ENCODE data around the gene DISP1. TPM values are rescaled to one million over a fixed set of nuclear protein-coding genes. Genes with fewer than 3 reads are reported as not detected.
A peak's percentile ranks its signal among the peaks of the same experiment; 100 is the strongest.

The DISP1 gene
- total RNA-seq, 1 donor from 2014 or later, result 0.53 TPM

DNA sequence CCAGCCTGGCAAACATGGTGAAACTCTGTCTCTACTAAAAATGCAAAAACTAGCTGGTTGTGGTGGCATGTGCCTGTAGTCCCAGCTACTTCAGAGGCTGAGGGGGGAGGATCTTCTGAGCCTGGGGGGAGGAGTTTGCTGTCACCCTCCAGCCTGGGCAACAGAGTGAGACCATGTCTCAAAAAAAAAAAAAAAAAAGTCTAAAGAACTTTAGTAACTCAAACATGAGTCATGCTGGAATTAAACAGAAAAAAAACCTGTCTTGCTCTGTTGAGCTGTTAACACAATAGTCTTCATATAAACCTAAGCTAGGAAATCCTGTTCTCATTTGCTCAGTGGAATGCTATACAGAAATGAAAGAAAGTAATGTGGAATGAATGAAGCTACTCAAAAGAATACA is 16.7 kb upstream of the DISP1 start:
- DNase-seq (ENCODE audit: low read depth) (peak; percentile 84), FAIRE-seq (no peak)
- TF ChIP-seq, protein P1, sequence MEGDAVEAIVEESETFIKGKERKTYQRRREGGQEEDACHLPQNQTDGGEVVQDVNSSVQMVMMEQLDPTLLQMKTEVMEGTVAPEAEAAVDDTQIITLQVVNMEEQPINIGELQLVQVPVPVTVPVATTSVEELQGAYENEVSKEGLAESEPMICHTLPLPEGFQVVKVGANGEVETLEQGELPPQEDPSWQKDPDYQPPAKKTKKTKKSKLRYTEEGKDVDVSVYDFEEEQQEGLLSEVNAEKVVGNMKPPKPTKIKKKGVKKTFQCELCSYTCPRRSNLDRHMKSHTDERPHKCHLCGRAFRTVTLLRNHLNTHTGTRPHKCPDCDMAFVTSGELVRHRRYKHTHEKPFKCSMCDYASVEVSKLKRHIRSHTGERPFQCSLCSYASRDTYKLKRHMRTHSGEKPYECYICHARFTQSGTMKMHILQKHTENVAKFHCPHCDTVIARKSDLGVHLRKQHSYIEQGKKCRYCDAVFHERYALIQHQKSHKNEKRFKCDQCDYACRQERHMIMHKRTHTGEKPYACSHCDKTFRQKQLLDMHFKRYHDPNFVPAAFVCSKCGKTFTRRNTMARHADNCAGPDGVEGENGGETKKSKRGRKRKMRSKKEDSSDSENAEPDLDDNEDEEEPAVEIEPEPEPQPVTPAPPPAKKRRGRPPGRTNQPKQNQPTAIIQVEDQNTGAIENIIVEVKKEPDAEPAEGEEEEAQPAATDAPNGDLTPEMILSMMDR (IDR thresholded peaks at IDR 0.05; ENCODE audit: insufficient read depth, low read length, severe bottlenecking), result no peak

DNA sequence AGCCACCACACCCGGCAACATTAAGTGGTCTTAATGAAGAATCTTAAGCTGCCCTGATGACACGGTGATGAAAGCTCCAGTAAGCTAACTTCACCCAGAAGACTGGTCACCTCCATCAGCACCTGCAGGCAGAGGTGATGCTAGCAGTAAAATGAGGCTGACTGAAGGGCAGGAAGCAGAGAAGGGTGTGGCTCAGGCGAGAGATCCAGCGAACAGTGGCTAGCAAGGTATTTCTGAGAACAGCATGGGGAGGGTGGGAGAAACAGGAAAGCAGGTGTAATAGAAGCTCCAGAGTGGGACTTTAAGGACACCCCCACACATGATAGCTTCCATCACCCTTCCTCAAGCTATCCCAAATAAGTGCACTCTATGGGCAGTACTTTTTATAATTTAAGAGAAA is 15.9 kb upstream of the DISP1 start:
- no peaks in the 10 kb centered on the region for H3K36me3 ChIP-seq (ENCODE audit: control insufficient read depth, insufficient read depth, low read length)
- FAIRE-seq, result no peak
- TF ChIP-seq, protein P1 (IDR thresholded peaks at IDR 0.05; ENCODE audit: insufficient read depth, low read length, severe bottlenecking), result no peak
- no peaks in the 10 kb centered on the region for H3K27me3 ChIP-seq (ENCODE audit: control insufficient read depth, insufficient read depth, low read length)
- no peak for DNase-seq (ENCODE audit: low read depth)
- H3K4me3 ChIP-seq (ENCODE audit: low read depth, low read length), result no peak overlapping the region

More for the DNA sequence above, 16.7 kb upstream of the DISP1 start:
- no peaks in the 10 kb centered on the region for H3K36me3 ChIP-seq (ENCODE audit: control insufficient read depth, insufficient read depth, low read length)
- no peak overlapping the region for H3K4me3 ChIP-seq (ENCODE audit: low read depth, low read length)
- no peaks in the 10 kb centered on the region for H3K27me3 ChIP-seq (ENCODE audit: control insufficient read depth, insufficient read depth, low read length)

DNA sequence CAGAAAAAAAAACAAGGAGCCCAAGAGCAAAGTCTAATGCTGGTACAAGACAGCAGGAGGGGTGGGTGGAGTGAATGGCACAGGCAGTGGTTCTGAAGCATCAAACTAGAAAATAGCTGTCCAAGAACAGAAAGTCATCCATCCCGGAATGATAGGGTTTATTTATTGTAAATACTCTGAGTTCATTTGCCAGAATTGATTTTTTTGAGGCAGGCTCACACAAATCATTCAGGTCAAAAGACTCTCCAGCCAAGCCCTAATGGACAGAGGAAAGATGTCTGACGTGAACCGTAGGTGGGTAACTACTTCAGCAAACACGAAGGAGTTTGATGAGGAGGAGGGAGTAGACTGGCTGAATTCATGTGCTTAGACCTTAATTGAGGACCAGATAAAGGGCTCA is 13.8 kb upstream of the DISP1 start:
- TF ChIP-seq, protein P1 (IDR thresholded peaks at IDR 0.05; ENCODE audit: insufficient read depth, low read length, severe bottlenecking), result no peak
- Histone ChIP-seq H3K27me3 (ENCODE audit: control insufficient read depth, insufficient read depth, low read length) (no peaks in the 10 kb centered on the region), H3K36me3 (ENCODE audit: control insufficient read depth, insufficient read depth, low read length) (no peaks in the 10 kb centered on the region), H3K4me3 (ENCODE audit: low read depth, low read length) (no peak overlapping the region)
- FAIRE-seq (no peak), DNase-seq (ENCODE audit: low read depth) (no peak)

DNA sequence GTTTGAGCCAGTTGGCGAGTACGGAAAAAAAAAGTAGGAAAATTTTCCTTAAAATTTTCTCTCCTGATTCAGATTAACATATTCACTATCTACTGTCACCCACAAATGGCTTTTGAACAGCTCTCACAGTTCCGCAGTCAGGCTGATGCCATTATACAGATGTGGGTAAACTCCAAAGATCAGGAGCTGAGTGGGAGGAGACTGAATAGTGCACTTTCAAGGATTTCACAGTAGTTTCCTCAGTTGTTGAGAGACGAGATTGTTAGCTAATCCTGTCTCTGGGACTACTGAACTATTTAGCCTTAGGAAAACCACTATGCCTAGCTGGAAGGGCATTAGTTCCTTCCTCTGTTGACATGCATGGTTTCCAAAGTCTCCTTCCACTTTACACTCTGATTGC is 3.2 kb upstream of the DISP1 start:
- no peaks in the 10 kb centered on the region for H3K27me3 ChIP-seq (ENCODE audit: control insufficient read depth, insufficient read depth, low read length)
- H3K4me3 ChIP-seq (ENCODE audit: low read depth, low read length), result no peak overlapping the region
- TF ChIP-seq, protein P1 (IDR thresholded peaks at IDR 0.05; ENCODE audit: insufficient read depth, low read length, severe bottlenecking), result no peak
- FAIRE-seq (no peak), DNase-seq (ENCODE audit: low read depth) (no peak)
- no peaks in the 10 kb centered on the region for H3K36me3 ChIP-seq (ENCODE audit: control insufficient read depth, insufficient read depth, low read length)

DNA sequence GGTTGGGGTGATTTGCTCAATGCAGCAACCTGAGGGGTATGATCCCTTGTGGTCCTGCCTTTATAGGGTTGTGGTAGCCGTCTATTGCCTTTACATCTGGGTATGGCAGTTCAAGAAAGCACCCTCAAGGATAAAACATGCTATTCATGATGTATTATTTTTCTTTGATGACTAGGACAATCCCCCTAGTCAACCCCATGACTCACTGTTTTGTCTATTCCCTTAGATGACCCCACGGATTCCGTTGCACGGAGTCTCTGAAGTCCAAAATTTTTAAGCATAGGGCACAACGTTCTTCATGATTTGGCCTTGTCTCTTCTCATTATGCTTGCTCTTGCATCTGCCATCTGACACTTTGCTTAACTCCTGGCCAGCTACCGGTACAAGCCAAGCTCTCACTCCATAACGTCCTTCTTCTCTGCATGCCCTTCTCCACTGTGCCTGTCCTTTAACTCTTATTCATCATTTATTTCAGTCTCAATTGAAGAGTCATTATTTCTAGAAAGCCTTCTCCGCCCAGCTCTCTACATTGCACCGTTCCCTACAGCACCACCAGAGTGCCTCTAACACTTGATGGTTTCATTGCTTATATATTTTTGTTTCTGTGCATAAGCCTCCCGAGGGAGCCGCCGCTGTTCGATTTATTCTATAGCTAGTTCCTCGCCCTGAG is 838 bp upstream of the DISP1 start:
- Histone ChIP-seq H3K36me3 (ENCODE audit: control insufficient read depth, insufficient read depth, low read length) (no peaks in the 10 kb centered on the region), H3K4me3 (ENCODE audit: low read depth, low read length) (no peak overlapping the region), H3K27me3 (ENCODE audit: control insufficient read depth, insufficient read depth, low read length) (no peaks in the 10 kb centered on the region)
- DNase-seq (ENCODE audit: low read depth), result no peak
- TF ChIP-seq, protein P1 (IDR thresholded peaks at IDR 0.05; ENCODE audit: insufficient read depth, low read length, severe bottlenecking), result no peak
- no peak for FAIRE-seq

DNA sequence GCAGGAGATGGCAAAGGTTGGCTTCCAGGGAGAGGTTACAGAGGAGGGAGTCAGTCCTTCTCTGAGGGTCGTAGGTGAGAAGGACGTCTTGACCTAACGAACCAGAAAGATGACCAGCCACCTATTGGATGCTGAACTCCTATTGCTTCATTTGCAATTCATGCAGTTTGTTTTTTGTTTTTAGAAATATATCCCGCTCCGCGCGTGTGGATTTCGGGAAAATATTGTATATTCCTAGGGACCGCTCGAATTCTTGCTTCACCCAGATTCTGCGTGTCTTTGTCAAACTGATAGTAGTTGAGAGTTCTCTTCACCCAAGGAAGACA is 564 bp downstream of the DISP1 start:
- no peak for DNase-seq (ENCODE audit: low read depth)
- Histone ChIP-seq H3K36me3 (ENCODE audit: control insufficient read depth, insufficient read depth, low read length) (no peaks in the 10 kb centered on the region), H3K27me3 (ENCODE audit: control insufficient read depth, insufficient read depth, low read length) (no peaks in the 10 kb centered on the region), H3K4me3 (ENCODE audit: low read depth, low read length) (peak overlapping the region; percentile 55)
- no peak for FAIRE-seq
- TF ChIP-seq, protein P1 (IDR thresholded peaks at IDR 0.05; ENCODE audit: insufficient read depth, low read length, severe bottlenecking), result no peak

Measured in bronchial epithelial cell (primary cell).